ELF-1 (cell line): ENCODE measurements around the gene AZGP1.
"Not testable (repeated sequence)": the region's sequence is repeated elsewhere in the genome, so short reads cannot be mapped to it uniquely, and the experiment has no call there.

Experiments
- DNase-seq: peaks from one replicate; pipeline ENCODE4 v3.0.0-alpha.2; 2016; ENCODE audit warnings: low read depth, low spot score

Gene AZGP1

GRCh38 chr7:99997545-99998137 lies 21.8 kb upstream of the AZGP1 start:
- peak; percentile 81 for DNase-seq

GRCh38 chr7:99996755-99997544 lies 21.1 kb upstream of the AZGP1 start:
- no peak for DNase-seq

GRCh38 chr7:99994819-99995218 lies 19.0 kb upstream of the AZGP1 start:
- DNase-seq, result no peak

- no peak for DNase-seq
Measured at GRCh38 chr7:99992330-99993038, 16.7 kb upstream of the AZGP1 start.

GRCh38 chr7:99991543-99991942 lies 15.7 kb upstream of the AZGP1 start:
- DNase-seq, result not testable (repeated sequence)

- no peak for DNase-seq
Measured at GRCh38 chr7:99990460-99990852, 14.6 kb upstream of the AZGP1 start.

GRCh38 chr7:99987846-99988245 lies 12.0 kb upstream of the AZGP1 start:
- no peak for DNase-seq

- not testable (repeated sequence) for DNase-seq
Measured at GRCh38 chr7:99987306-99987705, 11.5 kb upstream of the AZGP1 start.

GRCh38 chr7:99984593-99984992 lies 8.8 kb upstream of the AZGP1 start:
- no peak for DNase-seq

GRCh38 chr7:99981066-99981465 lies 5.2 kb upstream of the AZGP1 start:
- DNase-seq, result not testable (repeated sequence)

- not testable (repeated sequence) for DNase-seq
Measured at GRCh38 chr7:99980448-99980872, 4.6 kb upstream of the AZGP1 start.

GRCh38 chr7:99979814-99980225 lies 4.0 kb upstream of the AZGP1 start:
- peak; percentile 67 for DNase-seq

- no peak for DNase-seq
Measured at GRCh38 chr7:99976626-99977025, 795 bp upstream of the AZGP1 start.

- DNase-seq, result no peak
Measured at GRCh38 chr7:99974681-99975080, 1.1 kb downstream of the AZGP1 start.

- DNase-seq, result not testable (repeated sequence)
Measured at GRCh38 chr7:99973817-99974216, 2.0 kb downstream of the AZGP1 start.

GRCh38 chr7:99971242-99971641 lies 4.6 kb downstream of the AZGP1 start:
- DNase-seq, result no peak

GRCh38 chr7:99969813-99970212 lies 6.0 kb downstream of the AZGP1 start:
- DNase-seq, result not testable (repeated sequence)

- no peak for DNase-seq
Measured at GRCh38 chr7:99969298-99969697, 6.5 kb downstream of the AZGP1 start.

- no peak for DNase-seq
Measured at GRCh38 chr7:99958564-99959227, 17.1 kb downstream of the AZGP1 start.

- DNase-seq, result no peak
Measured at GRCh38 chr7:99955247-99955646, 20.6 kb downstream of the AZGP1 start.

- not testable (repeated sequence) for DNase-seq
Measured at GRCh38 chr7:99954643-99955042, 21.2 kb downstream of the AZGP1 start.

- no peak for DNase-seq
Measured at GRCh38 chr7:99953649-99954048, 22.2 kb downstream of the AZGP1 start.
